GM23338 (cell line): ENCODE data around the gene TMEM269. TPM values are rescaled to one million over a fixed set of nuclear protein-coding genes. Genes with fewer than 3 reads are reported as not detected.

Experiments used
- ATAC-seq: fragments of 200-7000 bp; cut with Tn5 transposase; 3 replicates; pipeline ENCODE4 v1.9.1; 2020
- DNase-seq: peaks from one replicate; pipeline ENCODE4 v3.0.0-alpha.2; 2015; ENCODE audit warnings: low spot score
- H2AFZ ChIP-seq: fragments of 200-600 bp; sonication (generic); 2 replicates; pipeline ENCODE4 v1.8.0; 2016; ENCODE audit warnings: antibody characterized with exemption, mild to moderate bottlenecking, moderate library complexity
- H3F3A ChIP-seq: fragments of 200-600 bp; sonication (generic); replicated peaks from 2 replicates; pipeline ENCODE4 v1.8.0; 2017; ENCODE audit warnings: antibody characterized with exemption, mixed run types, low read depth
- H3K27ac ChIP-seq: fragments of 200-600 bp; sonication (generic); 2 replicates; pipeline ENCODE4 v1.6.1; 2016; ENCODE audit warnings: low read depth
- H3K27me3 ChIP-seq: fragments of 200-600 bp; sonication (generic); 2 replicates; pipeline ENCODE4 v1.8.0; 2016; ENCODE audit warnings: mild to moderate bottlenecking, mixed run types, moderate library complexity; ENCODE audit not compliant: insufficient read depth
- H3K36me3 ChIP-seq: fragments of 200-600 bp; sonication (generic); 2 replicates; pipeline ENCODE4 v1.8.0; 2016; ENCODE audit warnings: mild to moderate bottlenecking; ENCODE audit not compliant: insufficient read depth
- H3K4me1 ChIP-seq: fragments of 200-600 bp; sonication (generic); 2 replicates; pipeline ENCODE4 v1.8.0; 2016; ENCODE audit warnings: mild to moderate bottlenecking, moderate library complexity; ENCODE audit not compliant: insufficient read depth
- H3K4me2 ChIP-seq: fragments of 200-600 bp; sonication (generic); 2 replicates; pipeline ENCODE4 v1.7.1; 2017; ENCODE audit warnings: mixed run types
- H3K4me3 ChIP-seq: fragments of 200-600 bp; sonication (generic); 2 replicates; pipeline ENCODE4 v1.6.1; 2016; ENCODE audit warnings: mixed run types
- H3K79me2 ChIP-seq: fragments of 200-600 bp; sonication (generic); replicated peaks from 2 replicates; pipeline ENCODE4 v1.8.0; 2017; ENCODE audit warnings: mild to moderate bottlenecking; ENCODE audit not compliant: insufficient read depth
- H3K9me2 ChIP-seq: fragments of 200-600 bp; sonication (generic); 2 replicates; pipeline ENCODE4 v1.8.0; 2017; ENCODE audit not compliant: insufficient read depth
- H4K20me1 ChIP-seq: fragments of 200-600 bp; sonication (generic); replicated peaks from 2 replicates; pipeline ENCODE4 v1.8.0; 2017; ENCODE audit warnings: mild to moderate bottlenecking; ENCODE audit not compliant: insufficient read depth
- H3K27ac Mint-ChIP-seq: 2 replicates; pipeline ENCODE4 v1.8.0; 2020; ENCODE audit warnings: inconsistent platforms, mild to moderate bottlenecking, moderate library complexity, mixed read lengths
- H3K27me3 Mint-ChIP-seq: 3 replicates; pipeline ENCODE4 v1.8.0; 2022; ENCODE audit warnings: low read depth, mild to moderate bottlenecking, moderate library complexity, mixed read lengths, inconsistent platforms; ENCODE audit not compliant: insufficient read depth, poor library complexity
- H3K36me3 Mint-ChIP-seq: 3 replicates; pipeline ENCODE4 v1.8.0; 2021; ENCODE audit warnings: low read depth, mild to moderate bottlenecking, inconsistent platforms, moderate library complexity, mixed read lengths
- H3K4me1 Mint-ChIP-seq: 3 replicates; pipeline ENCODE4 v1.8.0; 2020; ENCODE audit warnings: mild to moderate bottlenecking, inconsistent platforms, mixed read lengths
- H3K4me3 Mint-ChIP-seq: 3 replicates; pipeline ENCODE4 v1.8.0; 2021; ENCODE audit warnings: moderate library complexity, mild to moderate bottlenecking, inconsistent platforms, mixed read lengths
- H3K9me3 Mint-ChIP-seq: 3 replicates; pipeline ENCODE4 v1.8.0; 2020; ENCODE audit warnings: moderate library complexity, mild to moderate bottlenecking, inconsistent platforms, mixed read lengths
- CREB1 ChIP-seq: fragments of 250-450 bp; sonication (Bioruptor Pico); IDR thresholded peaks from 2 replicates; pipeline ENCODE4 v1.5.0; 2020; ENCODE audit warnings: low read depth, mild to moderate bottlenecking, moderate library complexity
- CTCF ChIP-seq, 2 experiments: fragments of 200-600 bp in 1 of 2; sonication (generic) in 1 of 2; conservative IDR thresholded peaks; 2 replicates each; pipeline versions ENCODE4 v1.5.1 to v1.6.1; 2016 to 2017; ENCODE audit warnings: antibody characterized with exemption in 2 of 2, low read depth in 2 of 2, mild to moderate bottlenecking in 2 of 2, moderate library complexity in 1 of 2
- EZH2 ChIP-seq: fragments of 200-600 bp; sonication (generic); IDR thresholded peaks from one replicate; pipeline ENCODE4 v1.8.0; 2017; ENCODE audit warnings: antibody characterized with exemption, mild to moderate bottlenecking, low read depth; ENCODE audit not compliant: unreplicated experiment
- JUNB ChIP-seq: IDR thresholded peaks from one replicate; pipeline ENCODE4 v1.6.1; 2016; ENCODE audit warnings: antibody characterized with exemption; ENCODE audit not compliant: unreplicated experiment
- NANOG ChIP-seq: IDR thresholded peaks from 2 replicates; pipeline ENCODE4 v1.6.1; 2016; ENCODE audit warnings: antibody characterized with exemption, borderline replicate concordance
- STAT1 ChIP-seq: IDR thresholded peaks from one replicate; pipeline ENCODE4 v1.6.1; 2016; ENCODE audit warnings: antibody characterized with exemption; ENCODE audit not compliant: unreplicated experiment
- ZNF462 ChIP-seq: fragments of 250-450 bp; sonication (Bioruptor Pico); IDR thresholded peaks from 2 replicates; pipeline ENCODE4 v1.5.0; 2020; ENCODE audit warnings: mild to moderate bottlenecking, moderate library complexity
- polyA plus RNA-seq: library from polyadenylated mRNA; unstranded; fragments of >200 nt; fragmentation: Nextera tagmentation; extraction: Ambion mirVana; gene quantifications from 2 replicates; pipeline ENCODE4 v1.2.1, GENCODE V29; 2016
- total RNA-seq: library from RNA; depleted of rRNA; stranded (reverse); fragments of >200 nt; shearing (Covaris generic); gene quantifications from 2 replicates; pipeline ENCODE4 v1.2.3, GENCODE V29; 2014
- TF ChIP-seq, protein P1 (sequence below): IDR thresholded peaks from one replicate; pipeline ENCODE4 v1.6.1; 2018; ENCODE audit warnings: antibody characterized with exemption; ENCODE audit not compliant: unreplicated experiment
- TF ChIP-seq, protein P2 (sequence below): IDR thresholded peaks from 2 replicates; pipeline ENCODE4 v1.6.1; 2016; ENCODE audit warnings: antibody characterized with exemption

The TMEM269 gene
- total and polyA plus RNA-seq, 2 experiments from 2014 or later: 0.31 to 0.45 TPM

DNA sequence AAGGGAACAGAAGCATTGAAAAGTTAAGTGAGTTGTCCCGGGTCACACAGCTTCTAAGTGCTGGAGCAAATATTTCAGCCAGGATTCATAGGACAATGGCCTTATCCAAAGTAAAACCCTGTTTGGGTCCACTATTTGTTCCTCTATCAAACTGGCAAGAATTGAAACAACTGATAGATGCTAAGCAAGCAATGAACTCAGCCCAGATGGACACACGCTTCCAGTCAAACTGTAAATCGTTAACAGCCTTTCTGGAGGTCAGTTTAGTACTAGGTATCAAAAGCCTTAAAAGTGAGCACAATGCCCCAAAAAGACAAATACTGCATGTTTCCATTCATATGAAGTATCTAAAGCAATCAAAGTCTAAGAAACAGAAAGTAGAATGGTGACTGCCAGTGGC is 33.2 kb downstream of the TMEM269 start (continued):
- TF ChIP-seq CREB1: no peak
- TF ChIP-seq, protein P1, sequence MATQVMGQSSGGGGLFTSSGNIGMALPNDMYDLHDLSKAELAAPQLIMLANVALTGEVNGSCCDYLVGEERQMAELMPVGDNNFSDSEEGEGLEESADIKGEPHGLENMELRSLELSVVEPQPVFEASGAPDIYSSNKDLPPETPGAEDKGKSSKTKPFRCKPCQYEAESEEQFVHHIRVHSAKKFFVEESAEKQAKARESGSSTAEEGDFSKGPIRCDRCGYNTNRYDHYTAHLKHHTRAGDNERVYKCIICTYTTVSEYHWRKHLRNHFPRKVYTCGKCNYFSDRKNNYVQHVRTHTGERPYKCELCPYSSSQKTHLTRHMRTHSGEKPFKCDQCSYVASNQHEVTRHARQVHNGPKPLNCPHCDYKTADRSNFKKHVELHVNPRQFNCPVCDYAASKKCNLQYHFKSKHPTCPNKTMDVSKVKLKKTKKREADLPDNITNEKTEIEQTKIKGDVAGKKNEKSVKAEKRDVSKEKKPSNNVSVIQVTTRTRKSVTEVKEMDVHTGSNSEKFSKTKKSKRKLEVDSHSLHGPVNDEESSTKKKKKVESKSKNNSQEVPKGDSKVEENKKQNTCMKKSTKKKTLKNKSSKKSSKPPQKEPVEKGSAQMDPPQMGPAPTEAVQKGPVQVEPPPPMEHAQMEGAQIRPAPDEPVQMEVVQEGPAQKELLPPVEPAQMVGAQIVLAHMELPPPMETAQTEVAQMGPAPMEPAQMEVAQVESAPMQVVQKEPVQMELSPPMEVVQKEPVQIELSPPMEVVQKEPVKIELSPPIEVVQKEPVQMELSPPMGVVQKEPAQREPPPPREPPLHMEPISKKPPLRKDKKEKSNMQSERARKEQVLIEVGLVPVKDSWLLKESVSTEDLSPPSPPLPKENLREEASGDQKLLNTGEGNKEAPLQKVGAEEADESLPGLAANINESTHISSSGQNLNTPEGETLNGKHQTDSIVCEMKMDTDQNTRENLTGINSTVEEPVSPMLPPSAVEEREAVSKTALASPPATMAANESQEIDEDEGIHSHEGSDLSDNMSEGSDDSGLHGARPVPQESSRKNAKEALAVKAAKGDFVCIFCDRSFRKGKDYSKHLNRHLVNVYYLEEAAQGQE: no peak
- TF ChIP-seq JUNB: no peak
- no peak for TF ChIP-seq NANOG

GRCh38 chr1:42820813-42821212 is 36.0 kb downstream of the TMEM269 start:
- no peaks in the 10 kb centered on the region; the same call in 1 of the 2 replicates for H3K79me2 ChIP-seq
- no peaks in the 10 kb centered on the region for H3K27me3 ChIP-seq
- peaks cover 29% of the 10 kb centered on the region for H3K4me1 ChIP-seq
- ATAC-seq (no peak), DNase-seq (no peak)
- no peaks in the 10 kb centered on the region for H3K9me2 ChIP-seq
- H3K36me3 ChIP-seq: no peaks in the 10 kb centered on the region
- peaks cover 2% of the 10 kb centered on the region for H3K27me3 Mint-ChIP-seq
- no peaks in the 10 kb centered on the region for H3K9me3 Mint-ChIP-seq
- H2AFZ ChIP-seq: no peak overlapping the region
- H3K4me1 Mint-ChIP-seq: peaks cover 26% of the 10 kb centered on the region
- no peaks in the 10 kb centered on the region for H3K36me3 Mint-ChIP-seq
- H3K4me3 Mint-ChIP-seq: no peak overlapping the region
- no peak overlapping the region for H3K27ac Mint-ChIP-seq
- no peaks in the 10 kb centered on the region for H4K20me1 ChIP-seq
- no peak overlapping the region for H3K4me3 ChIP-seq
- no peak overlapping the region for H3K27ac ChIP-seq
- peaks cover 6% of the 10 kb centered on the region for H3F3A ChIP-seq
- H3K4me2 ChIP-seq: no peak overlapping the region
- TF ChIP-seq STAT1 (no peak), EZH2 (no peak), CTCF (conservative IDR thresholded peaks at IDR 0.05; ENCODE audit: low read depth in 2 of 2) (no peak), ZNF462 (no peak)
- TF ChIP-seq, protein P2, sequence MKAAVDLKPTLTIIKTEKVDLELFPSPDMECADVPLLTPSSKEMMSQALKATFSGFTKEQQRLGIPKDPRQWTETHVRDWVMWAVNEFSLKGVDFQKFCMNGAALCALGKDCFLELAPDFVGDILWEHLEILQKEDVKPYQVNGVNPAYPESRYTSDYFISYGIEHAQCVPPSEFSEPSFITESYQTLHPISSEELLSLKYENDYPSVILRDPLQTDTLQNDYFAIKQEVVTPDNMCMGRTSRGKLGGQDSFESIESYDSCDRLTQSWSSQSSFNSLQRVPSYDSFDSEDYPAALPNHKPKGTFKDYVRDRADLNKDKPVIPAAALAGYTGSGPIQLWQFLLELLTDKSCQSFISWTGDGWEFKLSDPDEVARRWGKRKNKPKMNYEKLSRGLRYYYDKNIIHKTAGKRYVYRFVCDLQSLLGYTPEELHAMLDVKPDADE: no peak
- TF ChIP-seq, protein P1: no peak
